Panc1 (cell line): Measurements from ENCODE around the gene RPP30. TPM values are rescaled to one million over a fixed set of nuclear protein-coding genes. Genes with fewer than 3 reads are reported as not detected.
A peak's percentile ranks its signal among the peaks of the same experiment; 100 is the strongest.
"Not testable (repeated sequence)": the region's sequence is repeated elsewhere in the genome, so short reads cannot be mapped to it uniquely, and the experiment has no call there.

Experiments
- ATAC-seq: fragments of 200-7000 bp; cut with Tn5 transposase; 2 replicates; pipeline ENCODE4 v1.9.1; 2020; ENCODE audit warnings: mild to moderate bottlenecking, moderate library complexity
- BruUV-seq: library from RNA; stranded (reverse); fragments of 400-500 nt; replicated peaks from 2 replicates; lab custom pipeline; 2021; lab: Mats Ljungman, UMichigan
- CTCF ChIA-PET: fragments of 300-600 bp; sonication (Branson Sonifier 250); formaldehyde crosslinking; loops from one replicate; lab custom pipeline; 2022; ENCODE audit warnings: antibody characterized with exemption; lab: Charles Lee
- POLR2A ChIA-PET: fragments of 300-600 bp; sonication (Branson Sonifier 250); formaldehyde crosslinking; loops from one replicate; lab custom pipeline; 2022; ENCODE audit warnings: antibody characterized with exemption; lab: Charles Lee
- DNase-seq: peaks from one replicate; pipeline ENCODE4 v3.0.0-alpha.2; 2010; ENCODE audit warnings: low read depth, low spot score
- H3K27ac ChIP-seq: 2 replicates; pipeline ENCODE4 v1.5.1; 2011; ENCODE audit warnings: mild to moderate bottlenecking, low read length, inconsistent platforms
- H3K27me3 ChIP-seq: fragments of 200-500 bp; sonication (Bioruptor generic); 2 replicates; pipeline ENCODE4 v1.6.0; 2014; ENCODE audit warnings: low read length, inconsistent platforms; ENCODE audit not compliant: control insufficient read depth, insufficient read depth
- H3K36me3 ChIP-seq: fragments of 200-500 bp; sonication (Bioruptor generic); 2 replicates; pipeline ENCODE4 v1.5.1; 2014; ENCODE audit warnings: inconsistent platforms, mild to moderate bottlenecking, low read length, moderate library complexity; ENCODE audit not compliant: control insufficient read depth, insufficient read depth
- H3K4me1 ChIP-seq: 2 replicates; pipeline ENCODE4 v1.5.1; 2011; ENCODE audit warnings: inconsistent platforms, mild to moderate bottlenecking, low read length, moderate library complexity; ENCODE audit not compliant: control insufficient read depth, insufficient read depth
- H3K4me3 ChIP-seq, 2 experiments: 2 replicates each; pipeline ENCODE4 v1.5.1; 2011 to 2012; ENCODE audit warnings: low read depth in 2 of 2, low read length in 2 of 2, mild to moderate bottlenecking in 2 of 2, inconsistent platforms in 1 of 2, moderate library complexity in 1 of 2
- H3K9me3 ChIP-seq: fragments of 200-500 bp; sonication (Bioruptor generic); 2 replicates; pipeline ENCODE4 v1.5.1; 2014; ENCODE audit warnings: low read depth, mild to moderate bottlenecking, inconsistent platforms, low read length, moderate library complexity; ENCODE audit not compliant: control insufficient read depth, insufficient read depth
- CTCF ChIP-seq: fragments of 450-650 bp; IDR thresholded peaks from 2 replicates; pipeline ENCODE4 v1.5.1; 2017; ENCODE audit warnings: mild to moderate bottlenecking
- POLR2AphosphoS5 ChIP-seq: IDR thresholded peaks from 2 replicates; pipeline ENCODE4 v1.6.1; 2012; ENCODE audit warnings: mild to moderate bottlenecking, low read depth, low read length, moderate library complexity
- REST ChIP-seq, 2 experiments: IDR thresholded peaks; 2 replicates each; pipeline ENCODE4 v1.6.1; 2011 to 2012; ENCODE audit warnings: low read depth in 2 of 2, control low read depth in 1 of 2, low read length in 1 of 2, mild to moderate bottlenecking in 1 of 2, moderate library complexity in 1 of 2; ENCODE audit not compliant: insufficient read depth in 1 of 2
- SIN3A ChIP-seq: IDR thresholded peaks from 2 replicates; pipeline ENCODE4 v1.6.1; 2012; ENCODE audit warnings: low read depth, mild to moderate bottlenecking, low read length, moderate library complexity, borderline replicate concordance; ENCODE audit not compliant: insufficient read depth
- TCF7L2 ChIP-seq: IDR thresholded peaks from 2 replicates; pipeline ENCODE4 v1.6.1; 2011; ENCODE audit warnings: mild to moderate bottlenecking, low read depth, low read length, inconsistent platforms
- in situ Hi-C: cut with HindIII; loops from 2 replicates; pipeline ENCODE4 v1.10.0; 2016; ENCODE audit warnings: low sequenced_read_pairs, low pct_unique_long_range_greater_than_20kb
- intact Hi-C: fragments of 100-400 bp; cut with micrococcal nuclease; formaldehyde crosslinking; loops from one replicate; pipeline ENCODE4 v1.10.0; 2022; ENCODE audit not compliant: unreplicated experiment
- total RNA-seq: library from RNA; stranded (reverse); gene quantifications from one replicate; pipeline ENCODE4 v1.2.1, GENCODE V29; 2021; ENCODE audit not compliant: unreplicated experiment

RPP30 gene
- total RNA-seq, 1 experiment from 2014 or later, result 59.0 TPM

GRCh38 chr10:90880059-90880719 is 8.4 kb downstream of the RPP30 start:
- intact Hi-C loops, in situ Hi-C loops, ATAC-seq, H3K27ac ChIP-seq, H3K9me3 ChIP-seq, H3K4me1 ChIP-seq, H3K27me3 ChIP-seq, BruUV-seq, H3K4me3 ChIP-seq: not testable (repeated sequence)
- CTCF ChIA-PET, result interaction anchor here (0.7 to 0.9 kb wide), 4 partner anchors 31 to 1330 kb away, joined by 4 to 7 read pairs (median 5); no protein-coding TSS in a partner anchor
- H3K36me3 ChIP-seq, result peaks cover 33% of the 10 kb centered on the region
- peak; percentile 36 for DNase-seq
- POLR2A ChIA-PET, result interaction anchor here (0.6 kb wide), 2 partner anchors 370 to 1044 kb away, joined by 4 read pairs; no protein-coding TSS in a partner anchor
- TF ChIP-seq CTCF, result peak; percentile 82

GRCh38 chr10:90884431-90884830 is 12.7 kb downstream of the RPP30 start:
- intact Hi-C loops, result no loop called here
- peaks cover 39% of the 10 kb centered on the region for H3K36me3 ChIP-seq
- no TSS peak for BruUV-seq

More at GRCh38 chr10:90884431-90884830, 12.7 kb downstream of the RPP30 start:
- no peak overlapping the region for H3K4me3 ChIP-seq
- no peak for ATAC-seq
- CTCF ChIA-PET, result no interaction called here
- no peak for TF ChIP-seq TCF7L2
- no peak for TF ChIP-seq REST (IDR thresholded peaks at IDR 0.05; ENCODE audit: insufficient read depth in 1 of 2, low read depth in 2 of 2, low read length in 1 of 2)
- TF ChIP-seq CTCF, result no peak
- TF ChIP-seq SIN3A, result no peak
- TF ChIP-seq POLR2AphosphoS5, result no peak
- H3K4me1 ChIP-seq, result no peaks in the 10 kb centered on the region
- H3K27me3 ChIP-seq, result no peaks in the 10 kb centered on the region
- DNase-seq, result no peak
- in situ Hi-C loops, result no loop called here
- no peak overlapping the region for H3K27ac ChIP-seq
- POLR2A ChIA-PET, result interaction anchor here (0.6 kb wide), 1 partner anchor 411 kb away, joined by 4 read pairs; no protein-coding TSS in a partner anchor
- H3K9me3 ChIP-seq, result no peaks in the 10 kb centered on the region
